Limb (tissue), 2 donors: ENCODE data around the gene EXTL1.

Experiments used
- DNase-seq, 2 donors: peaks; one replicate each; pipeline ENCODE4 v3.0.0-alpha.2; 2016; ENCODE audit errors: extremely low spot score in 2 of 2

EXTL1 gene

GRCh38 chr1:26043765-26044164 is 22.2 kb downstream of the EXTL1 start:
- no peak for DNase-seq

- DNase-seq: no peak
Measured at GRCh38 chr1:26044414-26044813, 22.8 kb downstream of the EXTL1 start.

- DNase-seq: no peak
Measured at GRCh38 chr1:26044971-26045721, 23.6 kb downstream of the EXTL1 start.

- DNase-seq: no peak
Measured at GRCh38 chr1:26045722-26046245, 24.2 kb downstream of the EXTL1 start, which contains the start of gene SLC30A2. SLC30A2 (minus strand) TSS chr1:26046118; CDS start chr1:26045896, 222 bp downstream.

GRCh38 chr1:26046246-26047095 is 24.9 kb downstream of the EXTL1 start:
- no peak for DNase-seq

- no peak for DNase-seq
Measured at GRCh38 chr1:26047278-26047874, 25.8 kb downstream of the EXTL1 start.

GRCh38 chr1:26049531-26050247 is 28.1 kb downstream of the EXTL1 start:
- DNase-seq: no peak

- DNase-seq: no peak
Measured at GRCh38 chr1:26050248-26050640, 28.7 kb downstream of the EXTL1 start.

- DNase-seq: no peak
Measured at GRCh38 chr1:26053718-26054560, 32.4 kb downstream of the EXTL1 start.

- DNase-seq: no peak
Measured at GRCh38 chr1:26055041-26055440, 33.5 kb downstream of the EXTL1 start.

GRCh38 chr1:26057189-26057588 is 35.6 kb downstream of the EXTL1 start:
- DNase-seq: no peak

- DNase-seq: no peak
Measured at GRCh38 chr1:26058052-26058595, 36.5 kb downstream of the EXTL1 start.

- DNase-seq: no peak
Measured at GRCh38 chr1:26059906-26060305, 38.3 kb downstream of the EXTL1 start.

GRCh38 chr1:26060832-26061574 is 39.4 kb downstream of the EXTL1 start:
- DNase-seq: no peak

- no peak for DNase-seq
Measured at GRCh38 chr1:26064553-26064952, 43.0 kb downstream of the EXTL1 start.

- DNase-seq: no peak
Measured at GRCh38 chr1:26066160-26066559, 44.6 kb downstream of the EXTL1 start.

GRCh38 chr1:26066857-26067256 is 45.3 kb downstream of the EXTL1 start:
- no peak for DNase-seq

- peak in 1 of 2 donors; percentile 16 for DNase-seq
Measured at GRCh38 chr1:26067432-26067911, 45.9 kb downstream of the EXTL1 start, which contains the start of gene TRIM63. TRIM63 (minus strand) TSS chr1:26067630; CDS start chr1:26067494, 136 bp downstream.

GRCh38 chr1:26069941-26070295 is 48.3 kb downstream of the EXTL1 start:
- no peak for DNase-seq
